ENCODE data around the gene WDFY4. TPM values are rescaled to one million over a fixed set of nuclear protein-coding genes. Genes with fewer than 3 reads are reported as not detected.

Gene WDFY4
- total and polyA plus RNA-seq, 9 of the 15 experiments (the other 6 are each of a cell fraction or from before 2014, with no cell fraction given) = 0.01 to 0.02 (median 0.01) TPM; not detected in 6

DNA sequence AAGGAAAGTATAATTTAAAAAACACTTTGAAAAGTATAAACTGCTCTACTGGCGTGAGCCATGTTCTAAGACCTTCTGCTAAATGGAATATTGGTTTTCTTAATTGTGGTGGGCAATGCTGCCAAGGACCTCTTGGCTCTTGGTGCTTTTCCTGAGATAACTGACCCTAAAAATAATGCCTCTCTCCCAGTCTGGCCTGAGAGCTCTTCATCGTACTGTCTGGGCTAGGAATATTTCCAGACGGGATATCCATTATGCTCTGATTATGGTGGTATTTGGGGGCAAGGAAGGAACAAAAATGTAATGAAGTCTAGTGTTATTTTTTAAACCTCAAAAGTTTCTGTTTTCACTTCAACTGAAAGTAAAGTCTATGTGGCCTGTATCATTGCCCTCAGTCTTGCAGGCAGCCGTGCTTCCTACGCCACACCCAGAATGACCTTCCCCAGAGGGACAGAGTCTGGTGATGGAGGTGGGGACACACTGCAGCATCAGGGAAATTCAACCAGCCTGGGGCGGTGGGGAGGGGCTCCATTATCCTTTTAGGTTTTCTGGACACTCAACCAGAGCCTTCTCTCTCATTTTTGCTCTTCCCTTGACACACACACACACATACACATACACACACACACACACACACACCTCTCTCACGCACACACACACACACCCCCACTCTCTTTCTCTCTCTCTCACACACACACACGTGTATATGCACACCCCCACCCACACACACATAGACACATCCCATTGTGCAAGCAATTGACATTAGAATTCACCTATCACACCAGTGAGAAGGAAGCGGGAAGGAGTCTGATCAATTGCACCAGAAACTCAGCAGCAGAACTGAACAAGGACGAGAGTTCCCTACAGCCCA, 155.4 kb downstream of the WDFY4 start:
- Histone ChIP-seq H3K4me3 (no peak overlapping the region), H3K9me3 (replicated peaks; ENCODE audit: control insufficient read depth, insufficient read depth, low read depth, low read length) (no peaks in the 10 kb centered on the region), H3K4me1 (replicated peaks in 1 of 2; ENCODE audit: control insufficient read depth in 2 of 2, insufficient read depth in 2 of 2, low read length in 2 of 2) (no peaks in the 10 kb centered on the region), H3K4me2 (ENCODE audit: insufficient read depth, low read length) (no peak overlapping the region), H3K27me3 (ENCODE audit: control insufficient read depth in 2 of 2, insufficient read depth in 2 of 2, low read length in 2 of 2) (peaks cover 10 to 20% of the 10 kb centered on the region in 2 experiments; a peak in 4 of 5 replicates), H3K9ac (ENCODE audit: insufficient read depth in 1 of 2, low read depth in 2 of 2, low read length in 2 of 2) (no peak overlapping the region), H3K79me2 (ENCODE audit: control insufficient read depth, insufficient read depth, low read length) (no peaks in the 10 kb centered on the region), H3K9me1 (ENCODE audit: control insufficient read depth, insufficient read depth, low read length) (no peaks in the 10 kb centered on the region), H2AFZ (ENCODE audit: low read depth, low read length) (no peak overlapping the region), H3K36me3 (ENCODE audit: control insufficient read depth, insufficient read depth, low read length) (no peaks in the 10 kb centered on the region), H4K20me1 (replicated peaks; ENCODE audit: control insufficient read depth, insufficient read depth, low read length) (no peaks in the 10 kb centered on the region), H3K27ac (ENCODE audit: extremely low read depth, low read depth, low read length) (no peak overlapping the region)
- in situ Hi-C loops (cut with MboI) = no loop called here
- no TSS peak for BruUV-seq (replicated peaks)
- TF ChIP-seq ZNF695 (CRISPR knock-in tag; IDR thresholded peaks at IDR 0.05) (no peak), ELF4 (CRISPR knock-in tag; IDR thresholded peaks at IDR 0.05) (0 out of 2 replicates have a peak, but pooled peaks have one; percentile 36), TSC22D4 (tag; IDR thresholded peaks at IDR 0.05) (peak; percentile 28; the same call in 1 of the 2 replicates), E4F1 (CRISPR knock-in tag; IDR thresholded peaks at IDR 0.05; ENCODE audit: borderline replicate concordance) (no peak), THRB (CRISPR knock-in tag; conservative IDR thresholded peaks at IDR 0.05) (0 out of 2 replicates have a peak, but pooled peaks have one; percentile 46), OTX1 (CRISPR knock-in tag; IDR thresholded peaks at IDR 0.05) (0 out of 2 replicates have a peak, but pooled peaks have one; percentile 50), ZNF583 (CRISPR knock-in tag; IDR thresholded peaks at IDR 0.05) (no peak), ZNF785 (CRISPR knock-in tag; IDR thresholded peaks at IDR 0.05) (no peak)
- TF ChIP-seq, protein P1, sequence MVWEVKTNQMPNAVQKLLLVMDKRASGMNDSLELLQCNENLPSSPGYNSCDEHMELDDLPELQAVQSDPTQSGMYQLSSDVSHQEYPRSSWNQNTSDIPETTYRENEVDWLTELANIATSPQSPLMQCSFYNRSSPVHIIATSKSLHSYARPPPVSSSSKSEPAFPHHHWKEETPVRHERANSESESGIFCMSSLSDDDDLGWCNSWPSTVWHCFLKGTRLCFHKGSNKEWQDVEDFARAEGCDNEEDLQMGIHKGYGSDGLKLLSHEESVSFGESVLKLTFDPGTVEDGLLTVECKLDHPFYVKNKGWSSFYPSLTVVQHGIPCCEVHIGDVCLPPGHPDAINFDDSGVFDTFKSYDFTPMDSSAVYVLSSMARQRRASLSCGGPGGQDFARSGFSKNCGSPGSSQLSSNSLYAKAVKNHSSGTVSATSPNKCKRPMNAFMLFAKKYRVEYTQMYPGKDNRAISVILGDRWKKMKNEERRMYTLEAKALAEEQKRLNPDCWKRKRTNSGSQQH (CRISPR knock-in tag; IDR thresholded peaks at IDR 0.05) = 0 out of 2 replicates have a peak, but pooled peaks have one; percentile 55
- ATAC-seq = no peak
- intact Hi-C loops (cut with micrococcal nuclease) = no loop called here
- DNase-seq (ENCODE audit: extremely low read depth in 1 of 4, low spot score in 3 of 4) = no peak
- POLR2A ChIA-PET = no interaction called here
- CTCF ChIA-PET (ENCODE audit: low intra/inter-chr PET ratio) = interaction anchor here (0.7 kb wide), 1 partner anchor 18 kb away, joined by 3 read pairs; no protein-coding TSS in a partner anchor
- under 1% methylated on average over 9 of the region's 10 CpGs for WGBS (ENCODE audit: insufficient coverage, low coverage, missing lambda C conversion rate)
- no peak for FAIRE-seq
